ENCODE measurements around the gene OR7A17.

OR7A17 gene

GRCh38 chr19:14886032-14886431, at the start of gene OR7A17:
TSS of gene OR7A17 (minus strand) at chr19:14886132. CDS start at chr19:14881355, 4,777 bp downstream.
- DNase-seq (ENCODE audit: low read depth, low spot score), result no peak

GRCh38 chr19:14933506-14933905, 47.6 kb upstream of the OR7A17 start:
- DNase-seq (ENCODE audit: low read depth, low spot score), result no peak

GRCh38 chr19:14916848-14917247, 30.9 kb upstream of the OR7A17 start:
- no peak for DNase-seq (ENCODE audit: low read depth, low spot score)

- DNase-seq (ENCODE audit: low read depth, low spot score), result no peak
Measured at GRCh38 chr19:14915116-14915515, 29.2 kb upstream of the OR7A17 start.

GRCh38 chr19:14906711-14907110, 20.8 kb upstream of the OR7A17 start:
- no peak for DNase-seq (ENCODE audit: low read depth, low spot score)

GRCh38 chr19:14901675-14902260, 15.8 kb upstream of the OR7A17 start:
- DNase-seq (ENCODE audit: low read depth, low spot score), result no peak

- no peak for DNase-seq (ENCODE audit: low read depth, low spot score)
Measured at GRCh38 chr19:14890643-14891379, 4.9 kb upstream of the OR7A17 start.

- DNase-seq (ENCODE audit: low read depth, low spot score), result no peak
Measured at GRCh38 chr19:14889994-14890642, 4.2 kb upstream of the OR7A17 start.

GRCh38 chr19:14871619-14872230, 14.2 kb downstream of the OR7A17 start:
- DNase-seq (ENCODE audit: low read depth, low spot score), result no peak

GRCh38 chr19:14868497-14868896, 17.4 kb downstream of the OR7A17 start:
- DNase-seq (ENCODE audit: low read depth, low spot score), result no peak

GRCh38 chr19:14848822-14849221, 37.1 kb downstream of the OR7A17 start, which contains the start of gene OR7A10:
TSS of gene OR7A10 (minus strand) at chr19:14848922. CDS start at chr19:14841877, 7,045 bp downstream.
- no peak for DNase-seq (ENCODE audit: low read depth, low spot score)

- no peak for DNase-seq (ENCODE audit: low read depth, low spot score)
Measured at GRCh38 chr19:14843578-14843977, 42.4 kb downstream of the OR7A17 start.

GRCh38 chr19:14843169-14843568, 42.8 kb downstream of the OR7A17 start:
- no peak for DNase-seq (ENCODE audit: low read depth, low spot score)

GRCh38 chr19:14840206-14840605, 45.7 kb downstream of the OR7A17 start:
- DNase-seq (ENCODE audit: low read depth, low spot score), result no peak

GRCh38 chr19:14837391-14837790, 48.5 kb downstream of the OR7A17 start:
- no peak for DNase-seq (ENCODE audit: low read depth, low spot score)

- no peak for DNase-seq (ENCODE audit: low read depth, low spot score)
Measured at GRCh38 chr19:14835011-14835410, 50.9 kb downstream of the OR7A17 start, which contains the start of the genes OR7A5 and OR7C1. TSS of gene OR7A5 (minus strand) at chr19:14835185. CDS start at chr19:14828241, 6,944 bp downstream. TSS of gene OR7C1 (minus strand) at chr19:14835185. CDS start at chr19:14800136, 35,049 bp downstream.

- no peak for DNase-seq (ENCODE audit: low read depth, low spot score)
Measured at GRCh38 chr19:14830702-14831101, 55.2 kb downstream of the OR7A17 start.

All from activated naive CD8-positive, alpha-beta T cell treated with anti-CD3 and anti-CD28 coated beads, Interleukin-2, amount 50 U/mL, for 16 hours (primary cell).